ENCODE results near the gene ZNF557.

The ZNF557 gene

DNA sequence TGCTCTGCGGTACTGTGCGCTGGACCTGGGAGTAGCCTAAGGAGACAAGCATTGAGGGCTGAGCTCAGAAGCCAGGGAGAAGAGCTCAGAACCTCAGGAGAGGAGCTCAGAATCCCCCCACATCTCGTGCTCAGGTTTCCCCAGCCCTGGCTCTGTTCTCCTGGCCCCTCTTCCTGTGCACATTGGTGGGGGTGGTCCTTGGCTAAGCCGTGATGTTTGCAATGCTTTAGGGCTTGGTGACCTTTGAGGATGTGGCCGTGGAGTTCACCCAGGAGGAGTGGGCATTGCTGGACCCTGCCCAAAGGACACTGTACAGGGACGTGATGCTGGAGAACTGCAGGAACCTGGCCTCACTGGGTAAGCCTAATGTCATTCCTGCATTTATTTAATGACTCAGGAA is 6.6 kb downstream of the ZNF557 start:
- H3K27ac ChIP-seq (ENCODE audit: poor library complexity, severe bottlenecking): no peak overlapping the region
- no peaks in the 10 kb centered on the region for H3K4me1 ChIP-seq (ENCODE audit: insufficient read depth, poor library complexity, severe bottlenecking)
- H3K27me3 ChIP-seq (ENCODE audit: insufficient read depth, poor library complexity, severe bottlenecking): no peaks in the 10 kb centered on the region
- no peak overlapping the region for H3K4me3 ChIP-seq (ENCODE audit: severe bottlenecking)
- DNase-seq (ENCODE audit: low spot score) (no peak), ATAC-seq (ENCODE audit: low read depth) (no peak)
- no peak for TF ChIP-seq CTCF (IDR thresholded peaks at IDR 0.05; ENCODE audit: poor library complexity, severe bottlenecking)
- H3K9me3 ChIP-seq (ENCODE audit: severe bottlenecking): peaks cover 3% of the 10 kb centered on the region
- peaks cover 75% of the 10 kb centered on the region for H3K36me3 ChIP-seq (ENCODE audit: low read depth)

DNA sequence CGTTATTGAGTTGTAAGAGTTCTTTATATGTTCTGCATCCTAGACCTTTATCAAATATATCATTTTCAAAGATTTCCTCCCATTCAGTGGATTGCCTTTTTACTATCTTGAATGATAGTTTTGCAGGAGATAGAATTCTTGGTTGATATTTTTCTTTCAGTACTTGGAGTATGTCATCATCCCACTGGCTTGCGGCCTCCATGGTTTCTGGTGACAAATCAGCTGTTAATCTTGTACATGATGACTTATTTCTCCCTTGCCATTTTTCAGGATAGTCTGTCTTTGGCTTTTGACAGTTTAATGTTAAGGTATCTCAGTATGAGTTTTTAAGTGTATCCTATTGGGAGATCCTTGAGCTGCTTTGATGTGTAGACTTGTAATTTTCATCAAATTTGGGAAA is 8.5 kb downstream of the ZNF557 start:
- Histone ChIP-seq H3K9me3 (ENCODE audit: severe bottlenecking) (peaks cover 10% of the 10 kb centered on the region), H3K27me3 (ENCODE audit: insufficient read depth, poor library complexity, severe bottlenecking) (no peaks in the 10 kb centered on the region), H3K4me3 (ENCODE audit: severe bottlenecking) (no peak overlapping the region), H3K4me1 (ENCODE audit: insufficient read depth, poor library complexity, severe bottlenecking) (no peaks in the 10 kb centered on the region), H3K36me3 (ENCODE audit: low read depth) (peaks cover 80% of the 10 kb centered on the region), H3K27ac (ENCODE audit: poor library complexity, severe bottlenecking) (no peak overlapping the region)
- no peak for TF ChIP-seq CTCF (IDR thresholded peaks at IDR 0.05; ENCODE audit: poor library complexity, severe bottlenecking)
- ATAC-seq (ENCODE audit: low read depth) (no peak), DNase-seq (ENCODE audit: low spot score) (no peak)

GRCh38 chr19:7083076-7083956 is 13.8 kb downstream of the ZNF557 start:
- H3K4me1 ChIP-seq (ENCODE audit: insufficient read depth, poor library complexity, severe bottlenecking): no peaks in the 10 kb centered on the region
- H3K36me3 ChIP-seq (ENCODE audit: low read depth): peaks cover 65% of the 10 kb centered on the region
- no peak for TF ChIP-seq CTCF (IDR thresholded peaks at IDR 0.05; ENCODE audit: poor library complexity, severe bottlenecking)
- peaks cover 29% of the 10 kb centered on the region for H3K9me3 ChIP-seq (ENCODE audit: severe bottlenecking)
- no peak overlapping the region for H3K4me3 ChIP-seq (ENCODE audit: severe bottlenecking)
- no peak overlapping the region for H3K27ac ChIP-seq (ENCODE audit: poor library complexity, severe bottlenecking)
- ATAC-seq (ENCODE audit: low read depth) (no peak), DNase-seq (ENCODE audit: low spot score) (no peak)
- no peaks in the 10 kb centered on the region for H3K27me3 ChIP-seq (ENCODE audit: insufficient read depth, poor library complexity, severe bottlenecking)

DNA sequence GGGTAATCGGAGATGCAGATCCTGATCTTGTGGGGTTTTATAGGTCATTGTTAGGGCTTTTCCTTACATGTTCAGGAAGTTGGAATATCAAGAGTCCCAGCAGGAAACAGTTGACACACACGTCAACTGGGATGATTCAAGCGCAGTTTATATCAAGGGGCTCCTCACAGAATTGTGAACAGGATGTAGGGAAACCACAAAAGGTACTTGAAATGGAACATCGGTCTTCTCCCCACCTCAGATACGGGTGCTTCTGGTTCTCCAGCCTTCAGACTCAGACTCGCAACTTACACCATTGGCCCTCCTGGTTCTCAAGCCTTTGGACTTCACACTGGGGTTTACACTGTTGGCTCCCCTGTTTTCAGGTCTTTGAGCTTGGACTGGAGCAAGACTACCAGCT is 19.5 kb downstream of the ZNF557 start:
- no peak for DNase-seq (ENCODE audit: low spot score)
- no peak for ATAC-seq (ENCODE audit: low read depth)
- H3K27me3 ChIP-seq (ENCODE audit: insufficient read depth, poor library complexity, severe bottlenecking): no peaks in the 10 kb centered on the region
- peaks cover 13% of the 10 kb centered on the region for H3K9me3 ChIP-seq (ENCODE audit: severe bottlenecking)
- H3K4me1 ChIP-seq (ENCODE audit: insufficient read depth, poor library complexity, severe bottlenecking): no peaks in the 10 kb centered on the region
- H3K27ac ChIP-seq (ENCODE audit: poor library complexity, severe bottlenecking): no peak overlapping the region
- H3K4me3 ChIP-seq (ENCODE audit: severe bottlenecking): no peak overlapping the region
- no peak for TF ChIP-seq CTCF (IDR thresholded peaks at IDR 0.05; ENCODE audit: poor library complexity, severe bottlenecking)
- peaks cover 9% of the 10 kb centered on the region for H3K36me3 ChIP-seq (ENCODE audit: low read depth)

- DNase-seq (ENCODE audit: low spot score) (no peak), ATAC-seq (ENCODE audit: low read depth) (no peak)
- no peaks in the 10 kb centered on the region for H3K36me3 ChIP-seq (ENCODE audit: low read depth)
- peak overlapping the region; percentile 51 for H3K4me3 ChIP-seq (ENCODE audit: severe bottlenecking)
- TF ChIP-seq CTCF (IDR thresholded peaks at IDR 0.05; ENCODE audit: poor library complexity, severe bottlenecking): no peak
- H3K4me1 ChIP-seq (ENCODE audit: insufficient read depth, poor library complexity, severe bottlenecking): no peaks in the 10 kb centered on the region
- H3K27me3 ChIP-seq (ENCODE audit: insufficient read depth, poor library complexity, severe bottlenecking): no peaks in the 10 kb centered on the region
- H3K27ac ChIP-seq (ENCODE audit: poor library complexity, severe bottlenecking): peak overlapping the region; percentile 73
- no peaks in the 10 kb centered on the region for H3K9me3 ChIP-seq (ENCODE audit: severe bottlenecking)
Measured at GRCh38 chr19:7098096-7098495, 28.6 kb downstream of the ZNF557 start.
